Stimulated activated CD8-positive, alpha-beta memory T cell treated with anti-CD3 and anti-CD28 coated beads, Interleukin-15, amount 100 ng/mL, for 4 hours (primary cell): ENCODE results near the gene MAP2K6.

Source experiments
- DNase-seq, 2 donors: peaks; one replicate each; pipeline ENCODE4 v3.0.0-alpha.2; 2020; ENCODE audit warnings: low read depth in 2 of 2

Gene MAP2K6

GRCh38 chr17:69414408-69415274 is at the start of gene MAP2K6:
Gene MAP2K6, plus strand, starts transcription at chr17:69414697. Its CDS starts 288 bp downstream, at chr17:69414985.
- DNase-seq: peak; percentile 50 to 69

- DNase-seq: no peak
These were observed 47.2 kb upstream of the MAP2K6 start for GRCh38 chr17:69367298-69367697.

- DNase-seq: no peak
These were observed 41.4 kb upstream of the MAP2K6 start for GRCh38 chr17:69373069-69373468.

GRCh38 chr17:69375229-69375628 is 39.3 kb upstream of the MAP2K6 start:
- DNase-seq: no peak

- no peak for DNase-seq
These were observed 25.6 kb upstream of the MAP2K6 start for GRCh38 chr17:69388822-69389442.

GRCh38 chr17:69390795-69391501 is 23.5 kb upstream of the MAP2K6 start:
- no peak for DNase-seq

- DNase-seq: no peak
These were observed 13.2 kb upstream of the MAP2K6 start for GRCh38 chr17:69401251-69401650.

- no peak for DNase-seq
These were observed 12.4 kb upstream of the MAP2K6 start for GRCh38 chr17:69402052-69402451.

- no peak for DNase-seq
These were observed 10.1 kb upstream of the MAP2K6 start for GRCh38 chr17:69404399-69404798.

- DNase-seq: no peak
These were observed 9.4 kb upstream of the MAP2K6 start for GRCh38 chr17:69405096-69405495.

GRCh38 chr17:69406941-69407340 is 7.6 kb upstream of the MAP2K6 start:
- no peak for DNase-seq

GRCh38 chr17:69407759-69408158 is 6.7 kb upstream of the MAP2K6 start:
- no peak for DNase-seq

GRCh38 chr17:69410671-69411070 is 3.8 kb upstream of the MAP2K6 start:
- no peak for DNase-seq

GRCh38 chr17:69411766-69412165 is 2.7 kb upstream of the MAP2K6 start:
- DNase-seq: no peak

GRCh38 chr17:69412251-69412671 is 2.2 kb upstream of the MAP2K6 start:
- no peak for DNase-seq

- DNase-seq: no peak
These were observed 934 bp downstream of the MAP2K6 start for GRCh38 chr17:69415431-69415830.

- DNase-seq: no peak
These were observed 3.3 kb downstream of the MAP2K6 start for GRCh38 chr17:69417545-69418483.

GRCh38 chr17:69418535-69418934 is 4.0 kb downstream of the MAP2K6 start:
- no peak for DNase-seq

GRCh38 chr17:69423450-69423849 is 9.0 kb downstream of the MAP2K6 start:
- DNase-seq: no peak

GRCh38 chr17:69424287-69425041 is 10.0 kb downstream of the MAP2K6 start:
- DNase-seq: no peak

GRCh38 chr17:69425978-69426377 is 11.5 kb downstream of the MAP2K6 start:
- DNase-seq: no peak
